GM12874 (cell line): ENCODE data around the gene SLCO4A1.

Experiments used
- CTCF ChIP-seq: IDR thresholded peaks from 2 replicates; pipeline ENCODE4 v1.5.1; 2011; ENCODE audit warnings: low read depth, mild to moderate bottlenecking, control low read depth, low read length, moderate library complexity; ENCODE audit not compliant: insufficient read depth

Gene SLCO4A1

DNA sequence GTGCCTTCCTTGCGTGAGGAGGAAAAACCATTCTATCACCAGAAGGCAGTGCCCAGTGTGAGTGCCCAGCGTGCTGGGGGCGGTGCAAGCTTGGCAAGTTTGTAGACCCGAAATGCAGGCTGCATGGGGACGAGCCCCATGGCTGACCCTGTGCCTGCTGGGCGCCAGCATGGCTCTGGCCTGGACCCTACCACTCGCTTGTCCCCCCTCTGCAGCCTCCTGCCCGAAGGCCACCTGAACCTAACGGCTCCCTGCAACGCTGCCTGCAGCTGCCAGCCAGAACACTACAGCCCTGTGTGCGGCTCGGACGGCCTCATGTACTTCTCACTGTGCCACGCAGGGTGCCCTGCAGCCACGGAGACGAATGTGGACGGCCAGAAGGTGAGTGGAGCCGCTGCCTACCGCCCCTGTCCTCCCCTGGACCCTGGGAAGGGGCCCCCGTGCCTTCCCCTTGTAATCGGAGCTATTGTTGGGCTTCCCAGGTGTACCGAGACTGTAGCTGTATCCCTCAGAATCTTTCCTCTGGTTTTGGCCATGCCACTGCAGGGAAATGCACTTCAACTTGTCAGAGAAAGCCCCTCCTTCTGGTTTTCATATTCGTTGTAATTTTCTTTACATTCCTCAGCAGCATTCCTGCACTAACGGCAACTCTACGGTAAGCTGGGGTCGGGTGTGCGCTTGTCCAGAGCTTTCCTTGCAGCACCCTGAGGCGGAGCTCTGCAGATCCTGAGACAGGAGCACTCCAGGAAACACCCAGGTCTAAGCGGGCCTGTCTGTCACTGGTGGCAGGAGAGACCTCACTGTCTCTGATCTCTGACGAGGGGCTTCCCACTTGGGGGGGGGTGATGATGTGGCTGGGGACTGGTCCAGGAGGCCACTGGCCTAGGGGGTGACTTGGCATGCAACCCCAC is 25.5 kb downstream of the SLCO4A1 start:
- no peak for TF ChIP-seq CTCF

- peak; percentile 65 for TF ChIP-seq CTCF
Measured at GRCh38 chr20:62668441-62669027, 26.2 kb downstream of the SLCO4A1 start.

DNA sequence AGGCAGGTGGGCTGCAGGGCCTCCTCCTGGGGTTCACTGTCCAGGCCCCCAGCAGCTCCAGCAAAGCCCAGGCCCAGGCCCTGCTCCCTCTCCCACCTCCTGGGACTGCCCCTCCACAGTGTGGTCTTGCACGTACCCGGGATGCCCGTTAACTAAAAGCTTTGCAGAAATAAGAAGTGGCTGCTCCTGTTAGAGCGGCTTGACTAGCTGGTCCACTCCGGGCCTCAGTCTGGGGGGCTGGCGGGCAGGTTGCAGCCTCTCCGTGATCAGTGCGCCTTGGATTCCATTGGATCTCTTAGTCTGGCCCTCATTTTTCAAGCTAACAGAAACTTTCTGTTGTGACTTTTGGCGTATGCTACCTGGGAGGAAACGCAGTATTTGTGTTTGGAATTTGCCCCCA is 26.9 kb downstream of the SLCO4A1 start:
- TF ChIP-seq CTCF = no peak

DNA sequence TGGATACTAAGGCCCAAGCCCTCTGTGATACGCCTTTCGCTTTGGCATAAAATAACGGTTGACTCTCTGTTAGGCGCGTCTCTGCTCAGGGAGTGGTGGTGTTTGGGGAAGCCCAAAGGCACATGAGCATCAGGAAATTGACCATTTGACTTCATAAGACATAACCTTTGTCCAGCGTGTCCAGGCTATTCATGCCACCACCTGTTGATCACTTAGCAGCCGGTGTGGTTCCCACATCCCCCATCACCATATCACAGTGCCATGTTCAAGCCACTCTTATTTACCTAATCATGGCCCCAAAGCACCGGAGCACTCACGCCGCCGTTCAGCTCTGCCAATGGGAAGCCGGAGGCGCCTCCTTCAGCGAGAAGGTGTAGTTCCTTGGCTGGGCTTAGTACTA is 27.9 kb downstream of the SLCO4A1 start:
- no peak for TF ChIP-seq CTCF

DNA sequence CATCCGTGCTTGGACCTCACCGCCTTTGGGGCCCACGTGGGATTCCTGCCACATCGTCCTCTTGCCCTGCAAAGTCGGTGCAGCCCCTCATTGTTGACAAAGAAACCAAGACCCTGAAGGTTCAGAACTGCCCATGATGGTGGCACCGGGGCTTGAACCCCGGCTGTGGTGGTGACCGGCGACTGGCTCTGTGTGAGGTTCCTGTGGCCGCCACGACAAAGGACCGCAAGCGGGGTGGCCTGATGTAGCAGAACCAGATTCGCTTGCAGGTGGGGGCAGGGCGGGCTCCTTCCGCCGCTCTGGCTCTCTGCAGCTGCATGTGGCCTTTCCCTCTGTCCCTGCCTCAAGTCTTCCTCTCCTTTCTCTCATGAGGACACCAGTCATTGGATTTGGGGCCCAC is 28.7 kb downstream of the SLCO4A1 start:
- TF ChIP-seq CTCF = no peak

- TF ChIP-seq CTCF = no peak
Measured at GRCh38 chr20:62671765-62672164, 29.5 kb downstream of the SLCO4A1 start.

DNA sequence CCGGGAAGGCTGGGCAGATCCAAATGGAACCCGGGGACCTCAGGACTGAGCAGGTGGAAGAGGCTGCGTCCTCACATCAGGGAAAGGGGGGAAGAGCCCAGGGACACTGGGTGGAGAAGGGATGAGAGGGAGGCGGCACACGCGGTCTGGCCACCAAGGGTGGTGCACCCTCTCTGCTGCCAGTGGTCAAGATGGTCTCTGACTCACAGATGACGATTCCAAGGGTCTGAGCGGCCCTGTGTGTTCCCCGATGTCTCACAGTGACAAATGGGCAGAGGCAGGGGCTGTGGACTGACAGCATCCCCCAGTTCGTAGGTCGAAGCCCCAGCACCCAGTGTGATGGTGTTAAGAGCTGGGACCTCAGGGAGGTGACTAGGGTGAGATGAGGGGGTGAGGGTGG is 32.1 kb downstream of the SLCO4A1 start:
- no peak for TF ChIP-seq CTCF
